ENCODE results near the gene MRPS14. TPM values are rescaled to one million over a fixed set of nuclear protein-coding genes. Genes with fewer than 3 reads are reported as not detected.
A peak's percentile ranks its signal among the peaks of the same experiment; 100 is the strongest.
"Not testable (repeated sequence)": the region's sequence is repeated elsewhere in the genome, so short reads cannot be mapped to it uniquely, and the experiment has no call there.

MRPS14 gene
- 13.3 and 22.5 TPM in 2 replicates for total RNA-seq (2014; rRNA removed; shearing (Covaris generic); ENCODE audit: low replicate concordance)

- peak; percentile 98 for DNase-seq
- peak within 1 kb of the TSS; percentile 94 for H3K4me3 ChIP-seq
- H3K36me3 ChIP-seq = peaks cover 6% of the 10 kb centered on the region
- H3K9me3 ChIP-seq = no peaks in the 10 kb centered on the region; the same call in 1 of the 2 replicates
- no peaks in the 10 kb centered on the region for H3K27me3 ChIP-seq
Observed at GRCh38 chr1:175023043-175023921, at the start of gene MRPS14. MRPS14 (minus strand) TSS chr1:175023425; CDS start chr1:175023408, 17 bp downstream.

- H3K36me3 ChIP-seq = no peaks in the 10 kb centered on the region
- no peak overlapping the region for H3K4me3 ChIP-seq
- no peaks in the 10 kb centered on the region for H3K9me3 ChIP-seq
- no peaks in the 10 kb centered on the region for H3K27me3 ChIP-seq
- DNase-seq = peak; percentile 64
Observed at GRCh38 chr1:175072099-175072951, 49.1 kb upstream of the MRPS14 start.

GRCh38 chr1:175071276-175071943 is 48.2 kb upstream of the MRPS14 start:
- Histone ChIP-seq H3K9me3 (no peaks in the 10 kb centered on the region), H3K4me3 (no peak overlapping the region), H3K27me3 (no peaks in the 10 kb centered on the region), H3K36me3 (no peaks in the 10 kb centered on the region)
- no peak for DNase-seq

GRCh38 chr1:175070818-175071217 is 47.6 kb upstream of the MRPS14 start:
- Histone ChIP-seq H3K36me3 (no peaks in the 10 kb centered on the region), H3K4me3 (no peak overlapping the region), H3K9me3 (no peaks in the 10 kb centered on the region), H3K27me3 (no peaks in the 10 kb centered on the region)
- no peak for DNase-seq

GRCh38 chr1:175067362-175068106 is 44.3 kb upstream of the MRPS14 start, which contains the start of gene TNN:
TNN (plus strand) TSS chr1:175067833; CDS start chr1:175077419, 9,586 bp downstream.
- Histone ChIP-seq H3K4me3 (no peak within 1 kb of the TSS), H3K9me3 (no peaks in the 10 kb centered on the region), H3K27me3 (no peaks in the 10 kb centered on the region), H3K36me3 (no peaks in the 10 kb centered on the region)
- no peak for DNase-seq

- no peak for DNase-seq
- no peak overlapping the region for H3K4me3 ChIP-seq
- no peaks in the 10 kb centered on the region for H3K27me3 ChIP-seq
- H3K36me3 ChIP-seq = no peaks in the 10 kb centered on the region
- H3K9me3 ChIP-seq = no peaks in the 10 kb centered on the region
Observed at GRCh38 chr1:175062858-175063257, 39.6 kb upstream of the MRPS14 start.

- Histone ChIP-seq H3K27me3 (no peaks in the 10 kb centered on the region), H3K4me3 (no peak overlapping the region), H3K36me3 (no peaks in the 10 kb centered on the region), H3K9me3 (no peaks in the 10 kb centered on the region)
- no peak for DNase-seq
Observed at GRCh38 chr1:175062339-175062738, 39.1 kb upstream of the MRPS14 start.

- Histone ChIP-seq H3K4me3 (no peak overlapping the region), H3K27me3 (no peaks in the 10 kb centered on the region; the same call in 1 of the 2 replicates), H3K9me3 (no peaks in the 10 kb centered on the region; the same call in 1 of the 2 replicates), H3K36me3 (no peaks in the 10 kb centered on the region)
- DNase-seq = no peak
Observed at GRCh38 chr1:175054736-175055135, 31.5 kb upstream of the MRPS14 start.

GRCh38 chr1:175050992-175051391 is 27.8 kb upstream of the MRPS14 start:
- peaks cover 5% of the 10 kb centered on the region; the same call in 1 of the 2 replicates for H3K27me3 ChIP-seq

GRCh38 chr1:175045519-175045918 is 22.3 kb upstream of the MRPS14 start:
- Histone ChIP-seq H3K36me3 (no peaks in the 10 kb centered on the region), H3K27me3 (peaks cover 5% of the 10 kb centered on the region; the same call in 1 of the 2 replicates), H3K9me3 (no peaks in the 10 kb centered on the region), H3K4me3 (no peak overlapping the region)
- DNase-seq = no peak

More at GRCh38 chr1:175050992-175051391, 27.8 kb upstream of the MRPS14 start:
- no peak for DNase-seq
- Histone ChIP-seq H3K4me3 (no peak overlapping the region), H3K9me3 (no peaks in the 10 kb centered on the region), H3K36me3 (no peaks in the 10 kb centered on the region)

- Histone ChIP-seq H3K9me3 (no peaks in the 10 kb centered on the region), H3K27me3 (peaks cover 5% of the 10 kb centered on the region; the same call in 1 of the 2 replicates), H3K4me3 (no peak overlapping the region), H3K36me3 (no peaks in the 10 kb centered on the region)
- no peak for DNase-seq
Observed at GRCh38 chr1:175045097-175045496, 21.9 kb upstream of the MRPS14 start.

- not testable (repeated sequence) for H3K36me3 ChIP-seq, H3K27me3 ChIP-seq, H3K9me3 ChIP-seq, H3K4me3 ChIP-seq
- peak; percentile 21 for DNase-seq
Observed at GRCh38 chr1:175044591-175044990, 21.4 kb upstream of the MRPS14 start.

- Histone ChIP-seq H3K36me3 (no peaks in the 10 kb centered on the region), H3K27me3 (peaks cover 1% of the 10 kb centered on the region; the same call in 1 of the 2 replicates), H3K9me3 (no peaks in the 10 kb centered on the region), H3K4me3 (no peak overlapping the region)
- DNase-seq = no peak
Observed at GRCh38 chr1:175043824-175044223, 20.6 kb upstream of the MRPS14 start.

GRCh38 chr1:175042650-175043049 is 19.4 kb upstream of the MRPS14 start:
- DNase-seq = no peak
- Histone ChIP-seq H3K4me3 (no peak overlapping the region), H3K27me3 (no peaks in the 10 kb centered on the region; the same call in 1 of the 2 replicates), H3K36me3 (no peaks in the 10 kb centered on the region), H3K9me3 (no peaks in the 10 kb centered on the region)

GRCh38 chr1:175040324-175040879 is 17.2 kb upstream of the MRPS14 start:
- no peak overlapping the region for H3K4me3 ChIP-seq
- no peaks in the 10 kb centered on the region for H3K9me3 ChIP-seq
- no peak for DNase-seq
- no peaks in the 10 kb centered on the region for H3K36me3 ChIP-seq
- H3K27me3 ChIP-seq = no peaks in the 10 kb centered on the region

GRCh38 chr1:175037416-175037815 is 14.2 kb upstream of the MRPS14 start:
- no peak for DNase-seq
- H3K36me3 ChIP-seq = no peaks in the 10 kb centered on the region
- H3K27me3 ChIP-seq = no peaks in the 10 kb centered on the region
- H3K9me3 ChIP-seq = no peaks in the 10 kb centered on the region
- no peak overlapping the region for H3K4me3 ChIP-seq
